Measurements from ENCODE around the gene CDT1. TPM values are rescaled to one million over a fixed set of nuclear protein-coding genes. Genes with fewer than 3 reads are reported as not detected.
A peak's percentile ranks its signal among the peaks of the same experiment; 100 is the strongest.

Gene CDT1
- total and polyA plus RNA-seq, 2 experiments from 2014 or later, result 5.9 to 11.3 TPM

GRCh38 chr16:88842806-88843205 lies 39.2 kb downstream of the CDT1 start:
- WGBS, 2 experiments (ENCODE audit: low coverage in 1 of 2, low lambda C conversion rate in 2 of 2, missing lambda C conversion rate in 2 of 2), result 92 to 96% methylated on average over 15 to 25 of the region's 25 CpGs
- in situ Hi-C loops (cut with MboI), result no loop called here
- H3K9ac ChIP-seq, result no peak overlapping the region
- no peaks in the 10 kb centered on the region for H3K79me2 ChIP-seq (ENCODE audit: insufficient read depth)
- H3K36me3 ChIP-seq (ENCODE audit: low read depth), result no peaks in the 10 kb centered on the region
- H2AFZ ChIP-seq, result no peak overlapping the region
- DNase-seq, result no peak
- H3F3A ChIP-seq (ENCODE audit: insufficient read depth), result no peaks in the 10 kb centered on the region
- H4K20me1 ChIP-seq (ENCODE audit: insufficient read depth), result no peaks in the 10 kb centered on the region
- H3K9me2 ChIP-seq (ENCODE audit: insufficient read depth), result no peaks in the 10 kb centered on the region
- H3K27me3 ChIP-seq (replicated peaks; ENCODE audit: insufficient read depth), result no peaks in the 10 kb centered on the region
- H3K4me3 ChIP-seq, result no peak overlapping the region
- TF ChIP-seq EZH2phosphoT487 (IDR thresholded peaks at IDR 0.05; ENCODE audit: insufficient read depth, low read depth), result no peak
- no peak for TF ChIP-seq EZH2 (IDR thresholded peaks at IDR 0.05; ENCODE audit: insufficient read depth, poor library complexity, severe bottlenecking)
- H3K27ac ChIP-seq, result no peak overlapping the region
- H3K9me3 ChIP-seq (ENCODE audit: low read depth), result no peaks in the 10 kb centered on the region
- no peaks in the 10 kb centered on the region for H3K4me1 ChIP-seq (ENCODE audit: insufficient read depth)
- H3K4me2 ChIP-seq (ENCODE audit: unreplicated experiment), result no peak overlapping the region

GRCh38 chr16:88843256-88843655 lies 39.7 kb downstream of the CDT1 start:
- Histone ChIP-seq H3K36me3 (ENCODE audit: low read depth) (no peaks in the 10 kb centered on the region), H4K20me1 (ENCODE audit: insufficient read depth) (no peaks in the 10 kb centered on the region), H3K27ac (no peak overlapping the region), H2AFZ (no peak overlapping the region), H3K27me3 (replicated peaks; ENCODE audit: insufficient read depth) (no peaks in the 10 kb centered on the region), H3F3A (ENCODE audit: insufficient read depth) (no peaks in the 10 kb centered on the region), H3K9ac (no peak overlapping the region), H3K79me2 (ENCODE audit: insufficient read depth) (no peaks in the 10 kb centered on the region), H3K4me3 (no peak overlapping the region), H3K9me2 (ENCODE audit: insufficient read depth) (no peaks in the 10 kb centered on the region), H3K9me3 (ENCODE audit: low read depth) (no peaks in the 10 kb centered on the region), H3K4me1 (ENCODE audit: insufficient read depth) (no peaks in the 10 kb centered on the region), H3K4me2 (ENCODE audit: unreplicated experiment) (no peak overlapping the region)
- WGBS, 2 experiments (ENCODE audit: low coverage in 1 of 2, low lambda C conversion rate in 2 of 2, missing lambda C conversion rate in 2 of 2), result 93 to 94% methylated on average over 19 to 20 of the region's 20 CpGs
- TF ChIP-seq EZH2 (IDR thresholded peaks at IDR 0.05; ENCODE audit: insufficient read depth, poor library complexity, severe bottlenecking) (no peak), EZH2phosphoT487 (IDR thresholded peaks at IDR 0.05; ENCODE audit: insufficient read depth, low read depth) (no peak)
- in situ Hi-C loops (cut with MboI), result no loop called here
- DNase-seq, result no peak

- Histone ChIP-seq H3K4me2 (ENCODE audit: unreplicated experiment) (no peak overlapping the region), H3K4me3 (no peak overlapping the region), H3K4me1 (ENCODE audit: insufficient read depth) (no peaks in the 10 kb centered on the region), H3K9me2 (ENCODE audit: insufficient read depth) (no peaks in the 10 kb centered on the region), H4K20me1 (ENCODE audit: insufficient read depth) (no peaks in the 10 kb centered on the region), H3K9ac (no peak overlapping the region), H3K36me3 (ENCODE audit: low read depth) (no peaks in the 10 kb centered on the region), H3F3A (ENCODE audit: insufficient read depth) (no peaks in the 10 kb centered on the region), H3K27me3 (replicated peaks; ENCODE audit: insufficient read depth) (no peaks in the 10 kb centered on the region), H3K27ac (no peak overlapping the region), H3K79me2 (ENCODE audit: insufficient read depth) (no peaks in the 10 kb centered on the region), H3K9me3 (ENCODE audit: low read depth) (no peaks in the 10 kb centered on the region), H2AFZ (no peak overlapping the region)
- in situ Hi-C loops (cut with MboI), result no loop called here
- WGBS, 2 experiments (ENCODE audit: low coverage in 1 of 2, low lambda C conversion rate in 2 of 2, missing lambda C conversion rate in 2 of 2), result 77 to 78% methylated on average over 11 of the region's 11 CpGs
- DNase-seq, result no peak
- no peak for TF ChIP-seq EZH2 (IDR thresholded peaks at IDR 0.05; ENCODE audit: insufficient read depth, poor library complexity, severe bottlenecking)
- TF ChIP-seq EZH2phosphoT487 (IDR thresholded peaks at IDR 0.05; ENCODE audit: insufficient read depth, low read depth), result no peak
Observed at GRCh38 chr16:88844419-88845036, 40.9 kb downstream of the CDT1 start.

GRCh38 chr16:88846088-88846487 lies 42.5 kb downstream of the CDT1 start:
- WGBS, 2 experiments (ENCODE audit: low coverage in 1 of 2, low lambda C conversion rate in 2 of 2, missing lambda C conversion rate in 2 of 2), result 92 to 94% methylated on average over 9 of the region's 9 CpGs
- peak; percentile 36 for DNase-seq
- Histone ChIP-seq H3F3A (ENCODE audit: insufficient read depth) (no peaks in the 10 kb centered on the region), H2AFZ (no peak overlapping the region), H3K9ac (no peak overlapping the region), H3K27ac (no peak overlapping the region), H3K4me3 (no peak overlapping the region), H3K9me3 (ENCODE audit: low read depth) (no peaks in the 10 kb centered on the region), H3K27me3 (replicated peaks; ENCODE audit: insufficient read depth) (no peaks in the 10 kb centered on the region), H4K20me1 (ENCODE audit: insufficient read depth) (no peaks in the 10 kb centered on the region), H3K4me1 (ENCODE audit: insufficient read depth) (no peaks in the 10 kb centered on the region), H3K4me2 (ENCODE audit: unreplicated experiment) (no peak overlapping the region), H3K36me3 (ENCODE audit: low read depth) (no peaks in the 10 kb centered on the region), H3K79me2 (ENCODE audit: insufficient read depth) (no peaks in the 10 kb centered on the region), H3K9me2 (ENCODE audit: insufficient read depth) (no peaks in the 10 kb centered on the region)
- in situ Hi-C loops (cut with MboI), result no loop called here
- TF ChIP-seq EZH2phosphoT487 (IDR thresholded peaks at IDR 0.05; ENCODE audit: insufficient read depth, low read depth) (no peak), EZH2 (IDR thresholded peaks at IDR 0.05; ENCODE audit: insufficient read depth, poor library complexity, severe bottlenecking) (no peak)
